A673 (cell line): ENCODE data around the gene SEL1L3. TPM values are rescaled to one million over a fixed set of nuclear protein-coding genes. Genes with fewer than 3 reads are reported as not detected.

Experiments
- BruUV-seq: library from RNA; stranded (reverse); fragments of 400-500 nt; replicated peaks from 2 replicates; lab custom pipeline; 2021; lab: Mats Ljungman, UMichigan
- CTCF ChIA-PET: fragments of 300-600 bp; sonication (Branson Sonifier 250); formaldehyde crosslinking; loops from one replicate; lab custom pipeline; 2022; ENCODE audit warnings: antibody characterized with exemption; lab: Charles Lee
- POLR2A ChIA-PET: fragments of 300-600 bp; sonication (Branson Sonifier 250); formaldehyde crosslinking; loops from one replicate; lab custom pipeline; 2022; ENCODE audit warnings: antibody characterized with exemption; ENCODE audit not compliant: low non-redundant PET; lab: Charles Lee
- DNase-seq: peaks from one replicate; pipeline ENCODE4 v3.0.0-alpha.2; 2015; ENCODE audit warnings: low spot score
- H3K27ac ChIP-seq: fragments of 200-600 bp; sonication (generic); 2 replicates; pipeline ENCODE4 v1.5.1; 2016; ENCODE audit warnings: mixed run types, low read depth, mild to moderate bottlenecking, mixed read lengths, antibody characterized with exemption, low read length; ENCODE audit not compliant: poor library complexity, severe bottlenecking
- H3K27me3 ChIP-seq: fragments of 200-600 bp; sonication (generic); replicated peaks from 2 replicates; pipeline ENCODE4 v1.6.1; 2017; ENCODE audit warnings: mixed run types, low read depth, mild to moderate bottlenecking, mixed read lengths, antibody characterized with exemption, low read length; ENCODE audit not compliant: insufficient read depth, poor library complexity
- H3K36me3 ChIP-seq: fragments of 200-600 bp; sonication (generic); 2 replicates; pipeline ENCODE4 v1.6.1; 2016; ENCODE audit warnings: mixed run types, mild to moderate bottlenecking, mixed read lengths, antibody characterized with exemption, low read length; ENCODE audit not compliant: insufficient read depth, poor library complexity, severe bottlenecking
- H3K4me1 ChIP-seq: fragments of 200-600 bp; sonication (generic); 2 replicates; pipeline ENCODE4 v1.6.1; 2017; ENCODE audit warnings: mixed run types, mild to moderate bottlenecking, mixed read lengths, antibody characterized with exemption, low read length; ENCODE audit not compliant: insufficient read depth, poor library complexity, severe bottlenecking
- H3K4me3 ChIP-seq: fragments of 200-600 bp; sonication (generic); 2 replicates; pipeline ENCODE4 v1.5.1; 2016; ENCODE audit warnings: low read depth, mixed run types, mild to moderate bottlenecking, mixed read lengths, low read length; ENCODE audit not compliant: poor library complexity, severe bottlenecking
- H3K9me3 ChIP-seq: fragments of 200-600 bp; sonication (generic); 2 replicates; pipeline ENCODE4 v1.6.1; 2016; ENCODE audit warnings: mixed run types, low read depth, mild to moderate bottlenecking, mixed read lengths, antibody characterized with exemption, low read length; ENCODE audit not compliant: poor library complexity, severe bottlenecking
- EZH2 ChIP-seq: fragments of 200-600 bp; sonication (generic); IDR thresholded peaks from 2 replicates; pipeline ENCODE4 v1.6.1; 2017; ENCODE audit warnings: borderline replicate concordance, low read depth, mild to moderate bottlenecking, mixed read lengths, antibody characterized with exemption, low read length; ENCODE audit not compliant: poor library complexity, severe bottlenecking
- intact Hi-C: fragments of 100-400 bp; cut with micrococcal nuclease; formaldehyde crosslinking; loops from one replicate; pipeline ENCODE4 v1.10.0; 2022; ENCODE audit not compliant: unreplicated experiment
- total RNA-seq: library from RNA; stranded (reverse); gene quantifications from 2 replicates; pipeline ENCODE4 v1.2.3, GENCODE V29; 2021
- TF ChIP-seq, protein P1 (sequence below): fragments of 300-800, 200-600 bp; sonication (generic); conservative IDR thresholded peaks from 2 replicates; pipeline ENCODE4 v1.5.1; 2017; ENCODE audit warnings: low read depth, mild to moderate bottlenecking, antibody characterized with exemption, low read length, moderate library complexity, mixed read lengths

Gene SEL1L3
- total RNA-seq, 1 experiment from 2014 or later: 40.0 TPM

DNA sequence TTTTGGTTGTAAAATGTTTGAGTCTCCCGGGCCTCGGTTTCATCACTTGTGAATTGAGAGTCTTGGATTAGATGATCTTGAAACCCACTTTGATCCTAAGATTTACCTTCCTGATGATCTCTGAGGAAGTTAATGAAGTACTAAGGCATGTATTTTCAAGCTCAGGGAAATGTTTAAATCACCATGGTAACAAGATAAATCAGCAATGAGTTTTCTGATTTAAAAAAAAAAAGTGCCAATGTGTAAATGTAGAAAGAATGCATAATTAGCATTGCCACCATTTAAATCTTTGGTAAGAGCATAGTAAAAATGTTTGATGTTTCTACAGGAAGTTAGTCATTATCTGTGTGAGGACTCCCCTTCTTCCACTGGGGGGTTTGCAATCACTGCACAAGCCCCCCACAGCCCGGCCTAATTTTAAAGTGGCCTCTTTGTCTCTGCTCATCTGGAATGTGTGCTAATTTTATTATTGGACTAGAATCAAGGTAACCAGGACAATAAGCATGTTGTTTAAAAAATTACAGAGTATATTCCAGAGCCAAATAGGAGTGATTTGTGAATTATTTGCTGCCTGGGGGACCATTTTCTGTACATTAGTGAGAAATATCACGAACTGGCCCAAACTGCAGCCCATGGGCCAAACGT lies 113.5 kb downstream of the SEL1L3 start:
- no peak overlapping the region for H3K4me3 ChIP-seq
- BruUV-seq: no TSS peak
- ChIA-PET CTCF (no interaction called here), POLR2A (no interaction called here)
- no peaks in the 10 kb centered on the region for H3K4me1 ChIP-seq
- no peak for DNase-seq
- H3K27ac ChIP-seq: no peak overlapping the region
- H3K36me3 ChIP-seq: no peaks in the 10 kb centered on the region
- intact Hi-C loops: loop anchor here (5.0 kb wide), 1 partner anchor 152 kb away; no protein-coding TSS in a partner anchor
- no peaks in the 10 kb centered on the region for H3K27me3 ChIP-seq
- no peaks in the 10 kb centered on the region for H3K9me3 ChIP-seq
- TF ChIP-seq EZH2: no peak
- TF ChIP-seq, protein P1, sequence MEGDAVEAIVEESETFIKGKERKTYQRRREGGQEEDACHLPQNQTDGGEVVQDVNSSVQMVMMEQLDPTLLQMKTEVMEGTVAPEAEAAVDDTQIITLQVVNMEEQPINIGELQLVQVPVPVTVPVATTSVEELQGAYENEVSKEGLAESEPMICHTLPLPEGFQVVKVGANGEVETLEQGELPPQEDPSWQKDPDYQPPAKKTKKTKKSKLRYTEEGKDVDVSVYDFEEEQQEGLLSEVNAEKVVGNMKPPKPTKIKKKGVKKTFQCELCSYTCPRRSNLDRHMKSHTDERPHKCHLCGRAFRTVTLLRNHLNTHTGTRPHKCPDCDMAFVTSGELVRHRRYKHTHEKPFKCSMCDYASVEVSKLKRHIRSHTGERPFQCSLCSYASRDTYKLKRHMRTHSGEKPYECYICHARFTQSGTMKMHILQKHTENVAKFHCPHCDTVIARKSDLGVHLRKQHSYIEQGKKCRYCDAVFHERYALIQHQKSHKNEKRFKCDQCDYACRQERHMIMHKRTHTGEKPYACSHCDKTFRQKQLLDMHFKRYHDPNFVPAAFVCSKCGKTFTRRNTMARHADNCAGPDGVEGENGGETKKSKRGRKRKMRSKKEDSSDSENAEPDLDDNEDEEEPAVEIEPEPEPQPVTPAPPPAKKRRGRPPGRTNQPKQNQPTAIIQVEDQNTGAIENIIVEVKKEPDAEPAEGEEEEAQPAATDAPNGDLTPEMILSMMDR: no peak

DNA sequence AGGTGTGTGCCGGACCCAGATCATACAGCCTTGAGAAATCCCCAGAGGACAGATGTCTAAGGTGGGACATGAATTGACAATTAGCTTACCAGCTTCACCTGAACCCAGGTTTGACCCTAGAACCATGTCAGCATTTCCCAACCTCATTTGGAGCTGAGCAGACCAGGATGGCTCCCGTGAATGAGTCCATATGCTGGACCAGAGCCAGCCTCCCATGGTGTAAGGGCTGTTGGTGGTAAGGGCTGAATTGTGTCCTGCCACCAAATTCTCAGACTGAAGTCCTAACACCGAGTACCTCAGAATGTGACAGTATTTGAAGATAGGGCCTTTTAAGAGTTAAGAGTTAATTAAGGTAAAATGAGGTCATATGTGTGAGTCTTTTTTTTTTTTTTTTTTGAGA lies 118.8 kb downstream of the SEL1L3 start:
- Histone ChIP-seq H3K27me3 (no peaks in the 10 kb centered on the region), H3K36me3 (no peaks in the 10 kb centered on the region), H3K4me1 (no peaks in the 10 kb centered on the region), H3K9me3 (no peaks in the 10 kb centered on the region), H3K4me3 (no peak overlapping the region), H3K27ac (no peak overlapping the region)
- ChIA-PET POLR2A (no interaction called here), CTCF (no interaction called here)
- BruUV-seq: no TSS peak
- intact Hi-C loops: no loop called here
- no peak for DNase-seq
- TF ChIP-seq, protein P1: no peak
- TF ChIP-seq EZH2: no peak

DNA sequence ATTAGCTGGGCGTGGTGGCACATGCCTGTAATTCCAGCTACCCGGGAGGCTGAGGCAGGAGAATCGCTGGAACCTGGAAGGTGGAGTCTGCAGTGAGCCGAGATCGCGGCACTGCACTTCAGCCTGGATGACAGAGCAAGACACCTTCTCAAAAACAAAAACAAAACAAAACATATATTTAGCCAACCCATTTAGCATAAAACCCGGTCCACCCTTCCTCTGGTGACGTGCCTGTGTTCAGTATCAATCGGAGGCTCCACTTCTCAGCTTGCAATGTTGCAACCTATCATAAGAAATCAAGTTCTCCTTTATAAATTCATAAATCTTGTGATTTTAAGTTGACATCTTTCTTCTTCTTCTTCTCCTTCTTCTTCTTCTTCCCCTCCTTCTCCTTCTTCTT lies 133.2 kb downstream of the SEL1L3 start:
- Histone ChIP-seq H3K36me3 (no peaks in the 10 kb centered on the region), H3K27ac (no peak overlapping the region), H3K9me3 (no peaks in the 10 kb centered on the region), H3K4me3 (no peak overlapping the region), H3K27me3 (no peaks in the 10 kb centered on the region), H3K4me1 (no peaks in the 10 kb centered on the region)
- TF ChIP-seq, protein P1: no peak
- TF ChIP-seq EZH2: no peak
- no TSS peak for BruUV-seq
- no peak for DNase-seq
- CTCF ChIA-PET: no interaction called here
- POLR2A ChIA-PET: no interaction called here
- intact Hi-C loops: no loop called here
